Right hindlimb (tissue), 1 donor: Measurements from ENCODE around the gene PTPRM.

Experiments used
- DNase-seq: peaks from one replicate; pipeline ENCODE4 v3.0.0-alpha.2; 2018

Gene PTPRM

GRCh38 chr18:8208716-8209115, 641.6 kb downstream of the PTPRM start:
- DNase-seq: no peak

GRCh38 chr18:8212896-8213780, 646.0 kb downstream of the PTPRM start:
- DNase-seq: no peak

GRCh38 chr18:8215741-8216140, 648.6 kb downstream of the PTPRM start:
- no peak for DNase-seq

GRCh38 chr18:8217051-8217564, 650.0 kb downstream of the PTPRM start:
- no peak for DNase-seq

- no peak for DNase-seq
Measured at GRCh38 chr18:8218197-8218596, 651.1 kb downstream of the PTPRM start.

- DNase-seq: no peak
Measured at GRCh38 chr18:8221452-8221851, 654.3 kb downstream of the PTPRM start.

- no peak for DNase-seq
Measured at GRCh38 chr18:8224576-8224975, 657.5 kb downstream of the PTPRM start.

GRCh38 chr18:8229040-8229439, 661.9 kb downstream of the PTPRM start:
- DNase-seq: no peak

- DNase-seq: no peak
Measured at GRCh38 chr18:8229787-8230186, 662.7 kb downstream of the PTPRM start.

- DNase-seq: no peak
Measured at GRCh38 chr18:8231316-8231715, 664.2 kb downstream of the PTPRM start.

- DNase-seq: no peak
Measured at GRCh38 chr18:8232791-8233190, 665.7 kb downstream of the PTPRM start.

GRCh38 chr18:8235894-8236293, 668.8 kb downstream of the PTPRM start:
- no peak for DNase-seq

GRCh38 chr18:8238507-8238906, 671.4 kb downstream of the PTPRM start:
- DNase-seq: no peak

GRCh38 chr18:8241731-8242130, 674.6 kb downstream of the PTPRM start:
- no peak for DNase-seq

- no peak for DNase-seq
Measured at GRCh38 chr18:8242151-8242696, 675.1 kb downstream of the PTPRM start.

- no peak for DNase-seq
Measured at GRCh38 chr18:8247700-8248099, 680.6 kb downstream of the PTPRM start.

GRCh38 chr18:8248576-8248975, 681.5 kb downstream of the PTPRM start:
- DNase-seq: no peak

- DNase-seq: no peak
Measured at GRCh38 chr18:8249811-8250210, 682.7 kb downstream of the PTPRM start.

- DNase-seq: no peak
Measured at GRCh38 chr18:8252371-8252770, 685.3 kb downstream of the PTPRM start.

GRCh38 chr18:8253944-8254343, 686.8 kb downstream of the PTPRM start:
- no peak for DNase-seq

- peak; percentile 66 for DNase-seq
Measured at GRCh38 chr18:8254654-8255053, 687.5 kb downstream of the PTPRM start.

GRCh38 chr18:8257851-8258434, 690.8 kb downstream of the PTPRM start:
- no peak for DNase-seq

GRCh38 chr18:8260319-8260718, 693.2 kb downstream of the PTPRM start:
- DNase-seq: no peak

GRCh38 chr18:8260827-8261226, 693.7 kb downstream of the PTPRM start:
- peak; percentile 42 for DNase-seq
